Ecto neural progenitor cell (in vitro differentiated cells): ENCODE results near the gene MPPED1.

Source experiments
- DNase-seq: peaks from one replicate; pipeline ENCODE4 v3.0.0-alpha.2; 2018; ENCODE audit warnings: low spot score

Gene MPPED1

DNA sequence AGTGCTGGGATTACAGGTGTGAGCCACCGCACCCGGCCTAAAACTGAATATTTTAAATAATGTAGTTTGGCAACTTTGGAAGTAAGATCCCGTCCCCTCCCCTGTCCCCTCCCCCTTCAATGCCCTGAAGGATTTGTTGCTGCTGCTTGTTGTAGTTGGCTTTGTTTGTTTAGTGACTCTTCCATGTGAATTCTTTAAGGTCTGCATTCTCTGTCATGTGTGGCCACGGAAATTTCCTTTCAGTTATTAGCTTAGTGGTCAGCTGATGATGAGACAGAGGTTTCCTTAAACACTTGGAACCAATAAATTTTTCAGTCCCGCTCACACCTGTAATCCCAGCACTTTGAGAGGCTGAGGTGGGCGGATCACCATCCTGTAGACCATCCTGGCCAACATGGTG, 109.9 kb downstream of the MPPED1 start:
- DNase-seq = no peak

DNA sequence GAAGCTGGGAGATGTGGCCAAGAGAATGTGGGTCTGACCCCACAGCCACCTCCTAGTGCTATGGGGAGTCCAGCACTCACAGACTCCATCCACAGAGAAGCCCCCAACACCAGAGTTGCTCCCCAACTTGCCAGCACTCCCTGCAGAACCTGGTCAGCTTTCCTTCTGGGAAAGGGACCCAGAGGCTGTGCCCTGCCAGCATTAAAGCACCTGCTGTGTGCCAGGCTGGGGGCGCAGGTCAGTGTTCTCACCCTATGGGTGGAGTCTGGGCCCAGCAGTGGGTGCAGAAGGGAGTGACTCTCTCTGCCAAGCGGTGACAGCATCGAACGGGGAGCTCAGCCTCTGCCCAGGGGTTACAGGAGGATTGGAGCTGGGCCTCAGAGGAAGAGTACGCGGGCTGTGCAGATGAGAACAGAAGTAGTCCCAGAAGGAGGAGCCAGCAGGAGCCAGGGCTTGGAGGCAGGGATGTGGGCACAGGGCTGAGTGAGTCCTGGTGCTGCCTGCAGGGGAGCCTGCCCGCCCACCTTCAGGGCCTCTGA, 114.4 kb downstream of the MPPED1 start:
- DNase-seq = no peak

DNA sequence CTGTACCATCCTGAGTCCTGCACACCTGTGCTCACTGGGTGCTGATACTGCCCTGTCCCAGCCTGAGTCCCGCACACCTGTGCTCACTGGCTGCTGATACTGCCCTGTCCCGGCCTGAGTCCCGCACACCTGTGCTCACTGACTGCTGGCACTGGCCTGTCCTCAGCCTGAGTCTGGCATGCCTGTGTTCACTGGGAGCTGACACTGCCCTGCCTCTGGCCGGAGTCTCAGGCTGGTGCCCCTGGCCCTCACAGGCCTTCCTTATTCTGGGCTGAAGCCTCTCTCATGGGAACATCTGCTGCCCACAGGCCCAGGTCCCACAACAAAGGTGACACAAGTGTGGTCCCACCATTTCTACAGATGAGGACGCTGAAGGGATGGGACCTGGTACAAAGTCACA, 115.1 kb downstream of the MPPED1 start:
- no peak for DNase-seq

DNA sequence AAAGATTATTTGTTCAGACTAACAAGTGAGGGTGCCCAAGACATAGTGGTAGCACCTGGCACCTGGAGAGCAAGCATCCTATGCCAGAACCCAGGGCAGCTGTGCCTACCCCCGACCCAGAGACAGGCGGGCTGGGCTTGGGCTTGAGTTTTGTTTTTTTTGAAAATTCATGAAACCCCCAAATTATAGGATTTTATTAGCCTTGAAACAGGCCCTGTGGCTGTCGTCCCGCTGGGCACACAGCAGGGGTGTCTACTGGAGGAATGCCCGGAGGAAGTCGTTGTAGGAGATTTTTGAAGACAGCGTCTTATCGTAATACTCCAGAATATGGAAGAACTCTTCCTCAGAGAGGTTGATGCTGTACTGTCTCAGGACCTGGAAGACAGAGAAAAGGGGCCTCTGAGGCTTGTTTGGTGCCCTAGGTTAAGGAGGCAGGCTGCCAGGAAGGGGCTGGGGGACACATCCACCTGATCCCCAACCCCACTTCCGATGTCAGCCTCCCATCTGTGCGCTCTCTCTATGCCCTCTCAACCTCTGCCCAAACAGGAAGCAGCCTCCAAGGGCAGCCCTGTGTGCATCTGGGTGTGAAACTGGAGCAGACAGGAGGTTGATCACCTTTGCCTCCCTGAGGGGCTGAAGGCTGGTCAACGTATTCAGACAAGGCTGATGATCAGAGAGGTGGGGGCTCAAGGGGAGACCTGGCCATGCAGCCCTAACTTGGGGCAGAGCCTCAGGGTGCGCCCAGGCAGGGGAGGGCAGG, 117.0 kb downstream of the MPPED1 start:
- DNase-seq = no peak

DNA sequence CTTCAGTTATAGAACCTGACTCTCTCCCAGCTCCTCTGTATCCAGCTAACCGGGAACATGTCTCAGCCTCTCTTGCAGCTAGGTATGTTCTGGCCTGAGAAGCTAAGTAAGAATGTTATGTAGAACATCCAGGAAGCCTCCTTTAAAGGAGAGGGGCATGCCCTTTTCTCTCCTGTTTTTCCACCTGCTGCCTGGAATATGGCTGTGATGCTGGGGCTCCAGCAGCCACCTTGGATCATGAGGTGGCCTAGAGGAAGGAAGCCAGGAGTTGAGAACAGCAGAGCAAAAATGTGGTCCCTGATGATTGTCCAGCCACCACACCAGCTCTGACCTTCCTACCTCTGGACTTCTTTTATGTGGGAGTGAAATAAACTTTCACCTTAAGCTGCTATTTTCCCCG, 117.6 kb downstream of the MPPED1 start:
- DNase-seq = no peak

DNA sequence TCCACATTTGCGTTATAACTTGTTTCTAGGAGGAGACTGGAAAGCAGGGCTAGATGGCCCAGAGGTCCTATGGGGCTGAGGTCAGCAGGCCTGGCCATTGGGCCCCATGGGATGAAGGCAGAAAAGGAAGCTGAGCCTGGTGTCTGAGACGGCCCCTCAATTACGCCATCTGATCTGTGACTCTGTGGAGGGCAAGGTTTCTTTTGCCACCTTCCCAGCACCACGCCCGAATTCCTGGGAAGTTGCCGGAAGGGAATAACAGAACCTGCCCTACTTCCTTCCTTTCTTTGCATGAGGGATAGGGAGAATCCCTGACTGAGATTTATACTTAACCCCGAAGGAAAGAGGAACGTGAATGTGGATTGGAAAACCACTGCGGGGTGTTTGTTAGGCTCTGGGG, 118.1 kb downstream of the MPPED1 start:
- DNase-seq = no peak

DNA sequence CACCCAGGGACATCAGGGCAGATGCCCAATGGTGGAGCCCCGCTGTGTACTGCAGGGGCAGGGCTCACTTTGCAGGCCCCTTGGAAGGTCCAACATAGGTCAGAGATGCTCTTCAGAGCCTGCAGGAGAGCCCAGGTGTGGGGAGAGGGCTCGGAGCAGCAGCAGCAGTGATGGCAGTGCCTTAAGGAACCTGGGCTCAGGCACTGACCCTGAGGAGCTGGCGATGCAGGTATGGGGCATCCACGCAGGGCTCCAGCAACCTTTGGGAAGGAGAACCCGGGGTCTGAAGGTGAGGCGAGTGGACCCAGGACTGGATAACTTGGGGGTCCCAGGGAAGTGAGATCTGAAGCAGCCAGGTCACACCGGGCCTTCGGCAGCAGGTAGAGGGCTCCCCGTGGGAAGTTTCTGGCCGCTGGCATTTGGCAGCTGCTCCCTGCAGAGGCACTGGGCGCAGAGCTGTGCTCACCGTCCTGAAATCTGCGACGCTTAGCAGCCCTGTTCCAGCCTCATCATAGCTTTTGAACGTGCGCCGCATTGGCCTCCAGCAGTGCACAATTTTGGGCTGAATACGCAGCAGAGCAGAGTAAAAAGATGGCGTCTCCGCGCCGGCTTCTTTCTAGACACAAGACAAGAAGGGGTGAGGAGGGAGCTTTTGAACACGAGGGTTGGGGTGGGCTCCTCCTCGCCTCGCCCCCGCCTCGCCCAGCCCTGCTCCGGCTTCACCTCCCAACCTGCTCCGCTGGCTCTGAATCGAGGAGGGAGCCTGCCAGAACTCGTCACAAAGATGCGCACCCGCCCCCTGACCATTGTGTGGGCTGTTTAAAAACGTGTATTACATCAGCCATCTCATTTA, 118.8 kb downstream of the MPPED1 start:
- DNase-seq = no peak

DNA sequence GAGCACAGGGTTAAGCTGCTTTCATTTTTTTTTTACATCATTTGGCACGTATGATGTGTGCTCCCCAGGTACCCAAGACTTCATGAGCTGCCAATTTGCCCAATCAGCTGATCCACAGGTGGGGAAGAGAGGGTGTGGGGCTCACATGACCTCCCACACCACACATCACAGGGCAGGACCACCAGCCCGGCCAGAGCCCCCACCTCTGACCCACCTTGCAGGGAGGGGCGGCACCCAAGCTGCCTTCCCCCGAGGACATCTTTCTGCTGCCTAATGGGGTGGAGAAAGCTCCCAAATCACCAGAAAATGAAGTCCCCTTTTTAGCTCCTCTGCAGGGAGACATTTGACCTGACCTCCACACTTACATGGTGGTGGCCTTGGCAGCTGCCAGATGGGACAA, 119.8 kb downstream of the MPPED1 start:
- no peak for DNase-seq

DNA sequence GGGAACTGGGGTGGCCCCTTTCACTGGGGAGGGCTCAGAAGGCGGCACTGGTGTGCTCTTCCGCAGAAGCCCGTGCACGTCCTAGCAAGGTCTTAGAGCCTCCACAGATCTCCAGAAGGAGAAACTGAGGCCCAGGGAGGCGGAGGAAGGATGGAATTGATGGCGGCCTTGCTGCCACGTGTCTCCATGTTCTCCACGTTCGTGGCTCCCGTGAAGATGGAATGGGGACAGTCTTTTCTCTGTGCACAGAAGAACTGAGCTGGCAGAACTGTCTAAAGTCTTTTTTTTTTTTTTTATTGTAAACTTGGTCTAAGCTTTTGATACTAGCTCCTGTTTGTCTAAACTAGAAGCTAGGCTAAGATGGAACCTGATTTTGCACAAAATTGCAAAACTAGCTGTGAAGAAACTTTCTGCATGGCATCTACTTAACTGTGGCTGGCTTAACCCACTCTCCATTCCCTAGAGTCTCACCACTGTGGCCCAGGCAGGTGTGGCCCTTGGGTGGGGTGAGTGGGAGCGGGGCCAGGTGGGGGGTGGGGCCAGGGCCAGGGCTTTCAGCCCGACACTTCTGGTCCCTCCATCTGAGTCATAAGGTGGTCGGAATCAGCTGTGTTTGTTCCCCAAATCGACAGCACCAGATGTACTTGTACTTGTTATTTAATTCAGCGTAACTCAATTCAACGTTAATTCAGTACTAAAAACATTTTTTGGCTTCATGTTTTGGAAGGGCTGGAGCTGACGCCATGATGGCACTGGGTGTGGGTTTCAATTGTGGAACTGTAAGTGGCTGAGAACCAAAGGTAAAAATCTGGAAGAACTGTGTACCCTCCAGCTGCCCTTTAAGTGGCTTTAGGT, 120.7 kb downstream of the MPPED1 start:
- DNase-seq = no peak

DNA sequence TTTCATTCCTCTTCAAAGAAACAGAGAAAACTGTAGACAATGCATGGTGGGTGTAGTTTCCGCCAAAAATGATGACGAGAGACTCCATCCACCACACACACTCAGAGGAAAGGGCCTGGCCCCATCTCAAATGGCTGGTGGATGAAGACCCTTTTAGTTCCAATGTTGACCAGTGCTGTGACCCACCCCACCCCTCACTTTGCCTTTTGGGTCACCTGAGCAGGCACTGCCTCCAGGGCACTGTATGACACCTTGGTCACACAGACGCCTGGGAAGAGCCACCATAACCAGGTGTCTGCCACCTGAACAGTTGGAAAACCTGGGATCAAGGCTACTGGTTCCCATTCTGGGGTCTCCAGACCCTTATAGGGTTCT, 121.3 kb downstream of the MPPED1 start:
- no peak for DNase-seq

DNA sequence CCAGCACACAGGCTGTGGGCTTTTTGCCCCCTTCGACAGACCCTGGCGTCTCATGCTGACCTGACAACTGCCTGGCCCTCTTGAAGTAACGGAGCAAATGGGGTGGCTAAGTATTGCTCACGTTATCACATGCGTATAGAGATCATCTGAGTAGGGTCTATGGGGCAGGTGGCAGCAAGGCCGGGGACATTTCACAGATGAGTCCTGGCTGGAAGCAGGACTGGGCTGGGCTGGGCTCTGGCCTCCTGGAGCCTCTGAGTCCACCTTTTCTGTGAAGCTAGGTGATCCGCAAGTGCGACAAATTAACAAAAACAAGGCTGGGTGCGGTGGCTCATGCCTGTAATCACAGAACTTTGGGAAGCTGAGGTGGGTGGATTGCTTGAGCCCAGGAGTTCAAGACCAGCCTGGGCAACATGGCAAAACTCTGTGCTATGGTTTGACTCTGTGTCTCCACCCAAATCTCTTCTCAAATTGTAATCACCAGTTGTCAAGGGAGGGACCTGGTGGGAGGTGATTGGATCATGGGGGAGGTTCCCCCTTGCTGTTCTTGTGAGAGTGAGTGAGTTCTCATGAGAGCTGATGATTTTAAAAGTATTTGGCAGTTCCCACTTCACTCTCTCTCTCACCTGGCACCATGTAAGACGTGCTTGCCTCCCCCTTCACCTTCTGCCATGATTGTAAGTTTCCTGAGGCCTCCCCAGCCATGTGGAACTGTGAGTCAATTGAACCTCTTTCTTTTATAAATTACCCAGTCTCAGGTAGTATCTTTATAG, 122.0 kb downstream of the MPPED1 start:
- no peak for DNase-seq

DNA sequence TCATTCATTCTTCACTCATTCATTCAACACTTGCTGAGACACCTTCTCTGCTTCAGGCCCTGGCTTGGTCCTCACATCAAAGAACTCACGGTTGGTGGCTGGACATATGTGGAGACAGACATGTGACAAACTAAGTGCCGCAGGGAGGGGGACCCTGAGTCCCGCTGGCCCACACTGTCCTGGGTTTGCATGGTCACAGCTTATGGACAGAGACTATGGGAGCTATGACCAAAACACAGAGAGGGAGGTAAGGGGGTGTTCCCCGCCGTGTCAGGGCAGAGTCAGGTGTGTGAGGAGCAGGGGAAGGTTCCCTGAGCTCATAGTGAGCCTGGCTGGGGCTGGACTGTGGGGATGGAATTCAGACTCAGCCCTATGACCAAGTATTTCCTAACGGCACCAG, 123.1 kb downstream of the MPPED1 start:
- peak; percentile 33 for DNase-seq

DNA sequence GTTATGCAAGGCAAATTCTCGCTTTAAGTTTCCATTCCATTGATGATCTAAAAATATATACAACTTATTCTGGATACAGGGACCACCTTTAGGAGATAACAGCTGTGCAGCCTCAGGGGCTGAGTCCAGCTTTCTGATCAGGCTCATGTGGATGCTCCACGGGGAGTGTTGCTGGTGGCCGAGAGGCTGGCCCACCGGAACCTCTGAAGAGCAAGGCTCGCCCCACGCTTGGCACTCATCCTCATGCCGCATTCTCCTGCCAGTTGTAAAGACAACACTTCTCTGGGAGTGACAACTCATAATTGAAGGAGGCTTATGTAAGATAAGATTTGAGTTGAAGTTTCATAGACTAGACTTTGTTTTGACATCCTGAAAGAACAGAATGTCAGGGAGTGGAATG, 123.5 kb downstream of the MPPED1 start:
- DNase-seq = peak; percentile 29

DNA sequence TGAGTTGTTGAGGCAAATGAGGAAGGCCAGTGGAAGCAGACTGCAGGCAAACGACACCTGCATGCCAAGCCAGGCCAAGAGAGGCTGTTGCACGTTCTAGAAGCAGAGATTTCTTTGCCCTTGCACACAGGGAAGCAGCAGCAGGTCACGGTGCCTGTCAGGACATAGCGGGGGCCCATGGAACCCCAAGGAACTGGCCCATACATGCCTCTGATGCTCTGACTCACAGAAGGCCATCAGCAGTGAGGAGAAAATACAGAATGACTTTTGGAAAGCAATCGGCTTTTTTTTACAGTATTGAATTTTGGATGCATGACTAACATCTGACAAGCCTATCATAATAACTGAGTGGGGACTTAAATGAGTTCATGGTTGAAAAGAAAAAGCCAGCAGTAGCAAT, 123.9 kb downstream of the MPPED1 start:
- DNase-seq = no peak

DNA sequence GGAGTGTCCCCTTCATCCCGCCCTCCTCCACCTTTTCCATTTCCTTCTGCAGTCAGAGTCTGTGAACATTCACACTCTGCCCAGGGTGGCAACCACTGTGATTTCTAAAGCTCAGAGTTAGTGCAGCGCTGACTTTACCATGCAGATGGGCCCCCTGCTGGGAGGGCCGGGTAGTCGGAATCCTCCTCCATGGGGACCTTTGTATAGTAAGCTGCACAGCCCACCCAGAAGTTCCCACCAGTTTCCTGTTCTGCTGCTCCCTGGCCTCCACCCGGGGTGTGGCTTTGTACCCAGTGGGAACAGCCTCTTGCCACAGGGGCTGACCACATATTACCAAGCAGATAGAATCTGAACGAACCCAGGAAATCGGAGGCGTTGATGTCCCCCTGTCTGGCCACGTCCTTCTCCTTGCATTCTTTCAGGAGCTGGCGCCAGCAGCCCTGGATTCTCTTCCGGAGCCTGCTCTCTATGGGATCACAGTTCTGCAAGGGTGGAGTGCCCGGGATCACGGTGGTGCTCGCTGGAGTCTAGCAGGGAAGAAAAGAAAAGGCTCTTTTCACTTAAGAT, 125.3 kb downstream of the MPPED1 start:
- peak; percentile 36 for DNase-seq

DNA sequence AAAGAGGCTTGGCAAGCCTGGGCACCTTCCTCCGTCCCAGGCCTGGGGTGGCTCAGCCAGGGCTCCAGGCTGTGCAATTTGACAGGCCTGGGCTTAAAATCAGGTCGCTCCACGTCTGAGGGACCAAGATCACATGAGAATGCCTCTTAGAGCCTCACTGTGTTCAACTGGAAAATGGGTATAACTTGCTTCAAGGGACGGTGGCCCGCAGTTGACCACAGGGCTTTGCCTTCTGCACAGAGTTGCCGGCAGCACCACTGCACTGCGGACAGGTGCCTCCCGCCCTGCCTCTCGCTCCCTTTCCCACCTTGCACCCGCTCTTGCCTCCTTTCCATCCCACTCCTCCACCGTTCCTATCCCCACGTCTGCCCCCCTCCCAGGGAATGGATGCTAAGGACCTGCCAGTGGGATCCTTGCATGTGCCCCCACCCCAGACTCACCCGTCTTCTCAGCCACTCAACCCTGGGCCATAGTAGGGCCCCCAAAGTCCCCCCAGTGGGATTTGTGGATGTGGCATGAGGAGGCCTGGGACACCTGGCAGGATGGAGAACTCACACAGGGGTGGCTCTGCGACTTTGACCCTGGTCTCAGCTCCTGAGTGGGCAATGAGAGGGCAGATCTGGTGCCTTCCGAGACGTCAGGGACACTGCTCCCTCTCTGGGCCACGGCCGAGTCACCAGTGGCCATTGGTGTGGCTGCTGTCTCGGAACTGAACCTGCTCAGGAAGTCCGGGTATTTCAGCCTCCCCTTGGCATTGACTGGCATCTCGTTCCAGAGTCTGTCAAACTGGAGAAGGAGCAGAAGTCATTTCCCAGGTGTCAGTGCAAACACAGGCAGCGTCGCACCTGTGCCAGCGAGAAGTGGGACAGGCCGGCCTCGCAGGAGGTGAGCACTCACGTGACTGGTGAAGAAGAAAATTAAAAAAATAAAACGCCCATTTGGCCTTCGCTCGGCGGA, 128.0 kb downstream of the MPPED1 start:
- DNase-seq = peak; percentile 32

DNA sequence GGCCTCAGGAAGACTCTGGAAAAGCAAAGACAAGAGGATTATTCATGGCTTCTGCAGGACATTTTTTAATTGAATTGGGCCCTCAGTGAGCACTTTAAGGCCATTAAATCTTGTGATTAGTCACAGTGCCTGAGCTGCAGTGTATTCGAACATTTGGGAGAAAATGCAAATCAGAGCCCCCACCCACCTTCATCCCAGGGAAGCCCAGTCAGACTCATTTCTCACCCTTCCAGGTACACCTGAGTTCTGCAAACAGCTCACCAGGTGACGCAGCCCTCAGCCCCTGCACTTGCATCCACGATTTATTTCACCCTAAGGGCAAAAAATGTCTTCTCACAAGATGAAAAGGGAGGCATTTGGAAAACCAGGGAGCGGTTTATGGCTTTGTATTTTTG, 128.7 kb downstream of the MPPED1 start:
- no peak for DNase-seq

DNA sequence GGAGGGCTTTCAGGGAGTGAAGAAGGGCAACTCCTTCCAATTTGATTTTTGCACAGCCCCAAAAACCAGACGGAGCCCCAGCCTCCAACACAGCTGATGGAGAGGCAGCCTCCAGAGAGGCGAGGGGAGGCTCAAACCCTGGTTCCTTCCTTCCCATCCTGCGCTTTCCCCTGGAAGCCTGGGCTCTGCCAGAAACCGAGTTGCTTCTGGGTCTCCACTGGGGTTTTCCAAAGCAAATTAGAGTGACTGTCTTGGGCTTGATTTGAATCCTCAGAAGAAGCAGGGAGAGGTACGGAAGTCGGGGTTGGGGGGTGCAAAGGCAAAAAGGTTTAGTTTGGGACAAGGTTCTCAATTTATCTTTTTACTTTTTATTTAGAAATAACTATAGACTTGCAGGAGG, 129.2 kb downstream of the MPPED1 start:
- DNase-seq = no peak

DNA sequence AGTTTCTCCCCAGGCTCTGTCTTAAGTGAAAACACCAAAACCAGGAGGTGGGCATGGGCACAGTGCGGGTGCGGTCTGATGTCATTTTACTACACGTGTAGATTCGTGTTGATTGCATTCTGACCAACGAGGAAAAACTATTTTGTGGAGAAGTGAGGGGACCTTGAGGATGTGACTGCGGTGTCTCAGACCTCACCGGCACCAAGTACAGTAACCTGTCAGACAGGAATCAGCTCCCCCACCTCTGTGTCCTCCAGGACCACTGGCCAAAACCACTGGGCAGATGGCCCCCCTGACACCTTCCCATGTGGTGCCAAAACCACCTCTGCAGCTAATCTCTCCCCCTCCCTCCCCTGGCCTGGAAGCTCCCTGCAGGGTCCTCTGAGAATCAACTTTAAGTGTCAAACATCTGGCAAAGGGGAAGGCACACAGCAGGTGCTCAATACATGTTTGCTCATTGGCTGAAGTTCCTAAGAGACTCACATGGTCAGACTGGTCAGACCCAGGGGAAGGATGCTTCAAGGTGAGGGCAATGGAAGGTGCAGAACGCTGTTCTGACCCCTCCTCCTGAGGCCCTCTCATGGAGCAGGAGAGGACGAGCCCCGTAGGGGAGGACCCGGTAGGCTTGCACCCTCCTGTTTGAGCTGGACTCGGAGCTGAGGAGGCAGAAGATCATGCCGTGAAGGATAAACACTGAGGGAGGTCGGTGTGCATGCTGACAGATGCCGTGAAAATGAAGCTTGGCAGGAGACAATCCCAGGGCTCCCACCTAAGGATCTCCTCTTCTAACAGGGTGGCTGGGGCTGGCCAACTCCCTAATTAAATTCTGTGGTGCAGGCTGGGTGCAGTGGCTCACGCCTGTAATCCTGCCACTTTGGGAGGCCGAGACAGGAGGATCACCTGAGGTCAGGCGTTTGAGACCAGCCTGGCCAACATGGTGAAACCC, 129.9 kb downstream of the MPPED1 start:
- no peak for DNase-seq
